PFSK-1 (cell line): ENCODE measurements around the gene CXCL9.

Experiments used
- FOXP2 ChIP-seq: optimal IDR thresholded peaks from 2 replicates; pipeline ENCODE3; 2011; ENCODE audit warnings: borderline replicate concordance, control low read depth, inconsistent platforms; ENCODE audit not compliant: insufficient read depth; ENCODE audit errors: extremely low read length, extremely low read depth
- POLR2AphosphoS5 ChIP-seq: IDR thresholded peaks from 2 replicates; pipeline ENCODE4 v1.6.1; 2012; ENCODE audit warnings: low read depth, mild to moderate bottlenecking, control low read depth, low read length, moderate library complexity
- REST ChIP-seq, 2 experiments: IDR thresholded peaks; 2 replicates each; pipeline versions ENCODE4 v1.6.1 to v1.8.0; 2011 to 2012; ENCODE audit warnings: low read depth in 2 of 2, low read length in 2 of 2, control low read depth in 1 of 2, inconsistent platforms in 1 of 2, mild to moderate bottlenecking in 1 of 2, moderate library complexity in 1 of 2; ENCODE audit not compliant: insufficient read depth in 1 of 2
- SIN3A ChIP-seq: IDR thresholded peaks from 2 replicates; pipeline ENCODE4 v1.6.1; 2012; ENCODE audit warnings: mild to moderate bottlenecking, low read length, moderate library complexity, borderline replicate concordance; ENCODE audit not compliant: insufficient read depth
- TAF1 ChIP-seq: IDR thresholded peaks from 2 replicates; pipeline ENCODE4 v1.6.1; 2012; ENCODE audit warnings: low read length, control low read depth, borderline replicate concordance; ENCODE audit not compliant: insufficient read depth

CXCL9 gene

GRCh38 chr4:76012388-76012801 lies 5.1 kb upstream of the CXCL9 start:
- TF ChIP-seq REST (IDR thresholded peaks at IDR 0.05; ENCODE audit: insufficient read depth in 1 of 2, low read depth in 2 of 2, low read length in 2 of 2): no peak
- no peak for TF ChIP-seq POLR2AphosphoS5
- TF ChIP-seq FOXP2: no peak
- no peak for TF ChIP-seq TAF1
- TF ChIP-seq SIN3A: no peak

GRCh38 chr4:76011700-76012387 lies 4.5 kb upstream of the CXCL9 start:
- TF ChIP-seq POLR2AphosphoS5 (no peak), SIN3A (no peak; the same call in 1 of the 2 replicates), FOXP2 (no peak), TAF1 (0 out of 2 replicates have a peak, but pooled peaks have one; percentile 31)

GRCh38 chr4:76011018-76011670 lies 3.8 kb upstream of the CXCL9 start:
- TF ChIP-seq TAF1 (no peak), FOXP2 (no peak), REST (IDR thresholded peaks at IDR 0.05; ENCODE audit: insufficient read depth in 1 of 2, low read depth in 2 of 2, low read length in 2 of 2) (no peak), POLR2AphosphoS5 (no peak), SIN3A (no peak)

- TF ChIP-seq POLR2AphosphoS5 (no peak), REST (IDR thresholded peaks at IDR 0.05; ENCODE audit: insufficient read depth in 1 of 2, low read depth in 2 of 2, low read length in 2 of 2) (no peak), FOXP2 (no peak), TAF1 (no peak), SIN3A (no peak)
These were observed 3.3 kb upstream of the CXCL9 start for GRCh38 chr4:76010576-76010975.

- TF ChIP-seq TAF1 (no peak), REST (IDR thresholded peaks at IDR 0.05; ENCODE audit: insufficient read depth in 1 of 2, low read depth in 2 of 2, low read length in 2 of 2) (no peak), POLR2AphosphoS5 (no peak), SIN3A (no peak), FOXP2 (no peak)
These were observed 2.0 kb upstream of the CXCL9 start for GRCh38 chr4:76009311-76009710.
